Esophagus muscularis mucosa (tissue), 4 donors: ENCODE results near the gene TRAPPC12.

Source experiments
- CTCF ChIP-seq, 3 experiments: fragments of 200-600 bp in 2 of 3; fragments of 450-650 bp in 1 of 3; sonication (generic) in 2 of 3; IDR thresholded peaks; one replicate each; pipeline ENCODE4 v1.5.1; 2017 to 2019; ENCODE audit warnings: antibody characterized with exemption in 3 of 3, mild to moderate bottlenecking in 2 of 3, moderate library complexity in 1 of 3
- EP300 ChIP-seq: sonication (generic); formaldehyde crosslinking; IDR thresholded peaks from one replicate; pipeline ENCODE4 v1.6.1; 2017; ENCODE audit warnings: antibody characterized with exemption
- POLR2A ChIP-seq: fragments of 450-650 bp; IDR thresholded peaks from one replicate; pipeline ENCODE4 v1.6.1; 2017; ENCODE audit warnings: antibody characterized with exemption, moderate library complexity, mild to moderate bottlenecking, low read depth
- POLR2AphosphoS5 ChIP-seq, 2 donors: sonication (generic); formaldehyde crosslinking; IDR thresholded peaks; one replicate each; pipeline ENCODE4 v1.6.1; 2017; ENCODE audit warnings: antibody characterized with exemption in 2 of 2

- TF ChIP-seq POLR2A = no peak
- no peak for TF ChIP-seq CTCF (IDR thresholded peaks at IDR 0.05)
- no peak for TF ChIP-seq EP300
- no peak for TF ChIP-seq POLR2AphosphoS5 (IDR thresholded peaks at IDR 0.05)
These were observed 119.4 kb downstream of the TRAPPC12 start for GRCh38 chr2:3498783-3499394.
